Calu3 (cell line): Measurements from ENCODE around the gene SLC4A5. TPM values are rescaled to one million over a fixed set of nuclear protein-coding genes. Genes with fewer than 3 reads are reported as not detected.

ENCODE experiments used
- Bru-seq: library from RNA; stranded (reverse); fragments of 400-500 nt; gene quantifications from one replicate; lab custom pipeline; 2021; lab: Mats Ljungman, UMichigan
- BruChase-seq, 2 experiments: library from RNA; stranded (reverse); fragments of 400-500 nt; gene quantifications; one replicate each; lab custom pipeline; 2021; lab: Mats Ljungman, UMichigan
- BruUV-seq: library from RNA; stranded (reverse); fragments of 400-500 nt; replicated peaks from 2 replicates; lab custom pipeline; 2021; lab: Mats Ljungman, UMichigan
- CTCF ChIA-PET: fragments of 300-600 bp; sonication (Branson Sonifier 250); formaldehyde crosslinking; loops from one replicate; lab custom pipeline; 2022; ENCODE audit warnings: antibody characterized with exemption; lab: Charles Lee
- DNase-seq: peaks from one replicate; pipeline ENCODE4 v3.0.0; 2022
- H3K27ac Mint-ChIP-seq: one replicate; pipeline ENCODE4 v1.8.0; 2022; ENCODE audit warnings: mixed read lengths; ENCODE audit not compliant: unreplicated experiment
- H3K27me3 Mint-ChIP-seq: one replicate; pipeline ENCODE4 v1.8.0; 2022; ENCODE audit warnings: mixed read lengths; ENCODE audit not compliant: unreplicated experiment
- H3K36me3 Mint-ChIP-seq: one replicate; pipeline ENCODE4 v1.8.0; 2022; ENCODE audit warnings: mild to moderate bottlenecking, moderate library complexity, mixed read lengths; ENCODE audit not compliant: insufficient read depth, unreplicated experiment
- H3K4me1 Mint-ChIP-seq: one replicate; pipeline ENCODE4 v1.8.0; 2022; ENCODE audit warnings: mild to moderate bottlenecking, low read depth, mixed read lengths; ENCODE audit not compliant: unreplicated experiment
- H3K4me3 Mint-ChIP-seq: one replicate; pipeline ENCODE4 v1.8.0; 2022; ENCODE audit warnings: mild to moderate bottlenecking, low read depth, moderate library complexity, mixed read lengths; ENCODE audit not compliant: unreplicated experiment
- H3K9me3 Mint-ChIP-seq: one replicate; pipeline ENCODE4 v1.8.0; 2022; ENCODE audit warnings: low read depth, mixed read lengths; ENCODE audit not compliant: unreplicated experiment
- CTCF ChIP-seq: fragments of 200-600 bp; IDR thresholded peaks from one replicate; pipeline ENCODE4 v1.8.0; 2022; ENCODE audit warnings: antibody characterized with exemption; ENCODE audit not compliant: unreplicated experiment
- intact Hi-C: fragments of 100-400 bp; cut with micrococcal nuclease; formaldehyde crosslinking; loops from one replicate; pipeline ENCODE4 v1.10.0; 2022; ENCODE audit not compliant: unreplicated experiment
- long read RNA-seq: library from polyadenylated mRNA; stranded (forward); transcript quantifications from one replicate; pipeline ENCODE4 v2.0.0, GENCODE V29; 2022
- total RNA-seq: library from RNA; stranded (reverse); gene quantifications from 2 replicates; pipeline ENCODE4 v1.2.3, GENCODE V29; 2022

SLC4A5 gene
- total RNA-seq, result 5.8 and 7.0 TPM in 2 replicates
- percentile 55 among the genes with signal in this experiment for Bru-seq, nascent RNA
- percentile 76 among the genes with signal in this experiment for BruChase-seq, experiment 1, labeled RNA remaining after a 6-hour chase
- BruChase-seq, experiment 2, labeled RNA remaining after a 2-hour chase, result percentile 62 among the genes with signal in this experiment
- long read RNA-seq, result 0 reads

- BruUV-seq, result no TSS peak
- no peak for DNase-seq
- Mint-ChIP-seq H3K27ac (no peak within 1 kb of the TSS), H3K27me3 (no peaks in the 10 kb centered on the region), H3K9me3 (no peaks in the 10 kb centered on the region), H3K4me1 (no peaks in the 10 kb centered on the region), H3K36me3 (no peaks in the 10 kb centered on the region), H3K4me3 (no peak within 1 kb of the TSS)
- TF ChIP-seq CTCF, result no peak
- CTCF ChIA-PET, result no interaction called here
- intact Hi-C loops, result no loop called here
These were observed at the start of gene SLC4A5 for GRCh38 chr2:74343316-74343715. Gene SLC4A5, minus strand, starts transcription at chr2:74343416. Its CDS starts 28,393 bp downstream, at chr2:74315023.

DNA sequence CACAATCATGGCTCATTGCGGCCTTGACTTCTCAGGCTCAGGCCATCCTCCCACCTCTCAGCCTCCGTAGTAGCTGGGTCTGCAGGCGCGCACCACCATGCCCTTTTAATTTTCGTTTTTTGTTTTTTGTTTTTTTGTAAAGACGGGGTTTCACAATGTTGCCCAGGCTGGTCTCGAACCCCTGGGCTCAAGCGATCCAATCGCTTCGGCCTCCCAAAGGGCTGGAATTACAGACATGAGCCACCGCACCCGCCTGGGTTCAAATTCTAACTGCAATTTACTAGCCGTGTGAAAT lies 49.2 kb upstream of the SLC4A5 start:
- peaks cover 8% of the 10 kb centered on the region for H3K4me1 Mint-ChIP-seq
- BruUV-seq, result no TSS peak

DNA sequence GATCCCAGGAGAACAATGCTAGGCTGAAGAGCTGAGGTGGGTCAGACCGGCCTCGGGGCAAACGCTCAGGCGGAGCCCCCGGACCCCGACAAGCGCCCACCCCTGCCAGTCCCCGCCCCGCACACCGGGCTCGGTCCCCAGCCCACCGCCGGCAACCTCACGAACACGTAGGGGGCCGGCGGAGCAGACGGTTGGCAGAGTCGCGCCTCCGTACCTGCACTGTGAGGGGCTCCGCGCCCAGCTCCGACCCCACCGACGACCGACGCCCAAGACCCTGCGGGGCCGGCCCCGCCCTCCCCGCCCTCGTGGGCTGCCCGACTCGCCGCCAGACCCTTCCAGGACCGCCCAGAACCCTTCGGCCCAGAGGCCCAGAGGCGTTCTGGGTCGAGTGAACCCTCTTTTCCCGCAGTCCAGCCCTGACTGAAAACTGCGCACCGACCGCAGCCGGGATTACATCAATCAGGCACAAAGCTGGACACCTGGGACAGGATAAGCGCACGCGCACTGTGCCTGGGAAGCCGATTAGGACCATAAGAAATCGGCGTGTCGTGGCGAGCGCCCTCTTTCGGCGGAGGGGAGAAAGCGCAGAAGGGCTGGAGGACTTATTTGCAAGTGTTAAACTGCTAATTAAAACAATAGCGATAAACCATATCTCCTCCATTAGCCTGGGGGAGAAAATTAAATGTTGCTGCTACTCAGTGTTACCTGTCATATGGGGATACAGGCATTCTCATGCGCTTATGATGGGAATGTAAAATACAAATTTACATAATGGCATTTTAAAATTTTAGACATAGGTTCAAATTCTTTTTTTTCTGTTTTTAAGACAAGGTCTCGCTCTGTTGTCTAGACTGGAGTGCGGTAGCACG lies 48.6 kb upstream of the SLC4A5 start:
- Mint-ChIP-seq H3K4me3 (peak overlapping the region; percentile 74), H3K9me3 (no peaks in the 10 kb centered on the region), H3K27ac (peak overlapping the region; percentile 86), H3K36me3 (peaks cover 15% of the 10 kb centered on the region), H3K27me3 (no peaks in the 10 kb centered on the region), H3K4me1 (peaks cover 8% of the 10 kb centered on the region)
- DNase-seq, result peak; percentile 93
- peak; percentile 83 for TF ChIP-seq CTCF
- CTCF ChIA-PET, result interaction anchor here (0.6 to 2.2 kb wide), 8 partner anchors 10 to 563 kb away, joined by 3 to 13 read pairs (median 4); partner anchors contain the start of genes C2orf81, DCTN1, STAMBP and WDR54
- intact Hi-C loops, result loop anchor here (5.0 kb wide), 1 partner anchor 140 kb away; no protein-coding TSS in a partner anchor
- no TSS peak for BruUV-seq

More for the DNA sequence above, 49.2 kb upstream of the SLC4A5 start:
- H3K9me3 Mint-ChIP-seq, result no peaks in the 10 kb centered on the region
- H3K36me3 Mint-ChIP-seq, result peaks cover 15% of the 10 kb centered on the region
- no peak for DNase-seq
- CTCF ChIA-PET, result interaction anchor here (1.6 to 2.2 kb wide), 4 partner anchors 13 to 564 kb away, joined by 4 to 8 read pairs (median 5); partner anchors contain the start of genes DCTN1 and STAMBP
- H3K27me3 Mint-ChIP-seq, result no peaks in the 10 kb centered on the region
- no peak overlapping the region for H3K27ac Mint-ChIP-seq
- no peak for TF ChIP-seq CTCF
- intact Hi-C loops, result loop anchor here (5.0 kb wide), 1 partner anchor 140 kb away; no protein-coding TSS in a partner anchor
- no peak overlapping the region for H3K4me3 Mint-ChIP-seq

DNA sequence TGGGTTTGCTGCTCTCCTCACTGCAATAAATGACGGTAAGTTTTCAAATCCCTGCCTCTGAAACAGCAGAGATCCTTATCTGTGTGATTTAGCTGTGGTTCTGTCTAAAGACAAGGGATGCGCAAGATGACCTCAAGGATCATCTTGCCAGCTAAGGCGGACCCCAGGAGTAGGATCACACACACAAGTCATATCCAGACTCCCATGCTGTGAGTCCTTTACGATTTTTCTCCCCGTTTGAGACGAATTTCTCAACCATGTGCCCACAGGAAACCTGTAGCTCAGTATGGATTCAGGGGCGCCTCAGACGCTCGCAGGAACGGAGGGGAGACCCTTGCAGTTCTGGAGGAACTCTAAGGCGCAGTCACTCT lies 48.0 kb upstream of the SLC4A5 start:
- Mint-ChIP-seq H3K9me3 (no peaks in the 10 kb centered on the region), H3K27ac (peak overlapping the region; percentile 86), H3K27me3 (no peaks in the 10 kb centered on the region), H3K4me3 (peak overlapping the region; percentile 74), H3K4me1 (peaks cover 8% of the 10 kb centered on the region), H3K36me3 (peaks cover 15% of the 10 kb centered on the region)
- no peak for TF ChIP-seq CTCF
- intact Hi-C loops, result loop anchor here (5.0 kb wide), 1 partner anchor 139 kb away; no protein-coding TSS in a partner anchor
- BruUV-seq, result TSS peak; percentile 51
- CTCF ChIA-PET, result interaction anchor here (1.0 to 2.2 kb wide), 7 partner anchors 10 to 563 kb away, joined by 3 to 13 read pairs (median 4); partner anchors contain the start of genes C2orf81, DCTN1, STAMBP and WDR54
- DNase-seq, result no peak
